Fibroblast of upper back skin (primary cell): ENCODE data around the gene ENDOV.

Source experiments
- DNase-seq: peaks from one replicate; pipeline ENCODE4 v3.0.0-alpha.2; 2013

ENDOV gene

GRCh38 chr17:80414803-80415625 is at the start of gene ENDOV:
TSS of gene ENDOV (plus strand) at chr17:80415167. CDS start at chr17:80415195, 28 bp downstream.
- DNase-seq: peak; percentile 92

DNA sequence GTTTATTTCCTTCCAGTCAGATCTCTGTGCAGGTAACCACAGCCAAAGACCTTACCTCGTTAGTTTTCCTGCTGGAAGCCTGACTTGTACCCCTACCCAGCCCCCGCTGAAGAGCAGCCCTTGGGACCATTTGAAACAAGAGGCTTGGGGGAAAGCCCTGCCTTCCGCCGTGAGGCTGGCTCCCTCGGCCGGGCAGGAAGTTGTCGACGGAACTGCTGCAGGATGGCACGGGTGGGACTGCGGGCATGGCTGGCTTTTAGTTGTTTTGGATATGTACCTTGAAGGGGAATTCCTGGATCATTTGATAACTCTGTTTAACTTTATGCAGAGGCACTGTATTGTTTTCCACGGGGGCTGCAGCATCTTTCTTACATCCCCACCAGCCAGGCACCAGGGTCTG is 49.0 kb upstream of the ENDOV start:
- no peak for DNase-seq

DNA sequence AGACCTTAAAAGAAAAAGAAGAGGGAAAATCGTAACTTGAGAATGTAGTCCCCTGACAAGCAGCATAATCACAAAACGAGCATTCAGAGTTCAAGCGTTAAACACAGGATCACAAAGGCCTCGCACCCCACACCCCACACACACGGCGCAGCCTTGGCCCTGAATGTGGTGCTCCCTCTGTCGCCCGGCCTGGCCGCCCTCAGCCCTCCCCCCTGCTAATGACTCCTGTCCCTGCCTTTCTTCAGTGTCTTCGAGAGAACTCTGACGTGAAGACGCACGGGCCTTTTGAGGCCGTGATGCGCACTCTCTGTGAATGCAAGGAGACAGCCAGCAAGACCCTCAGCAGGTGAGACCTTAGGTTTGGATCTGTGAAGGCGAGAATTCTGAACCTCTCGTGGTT is 47.5 kb upstream of the ENDOV start:
- no peak for DNase-seq

DNA sequence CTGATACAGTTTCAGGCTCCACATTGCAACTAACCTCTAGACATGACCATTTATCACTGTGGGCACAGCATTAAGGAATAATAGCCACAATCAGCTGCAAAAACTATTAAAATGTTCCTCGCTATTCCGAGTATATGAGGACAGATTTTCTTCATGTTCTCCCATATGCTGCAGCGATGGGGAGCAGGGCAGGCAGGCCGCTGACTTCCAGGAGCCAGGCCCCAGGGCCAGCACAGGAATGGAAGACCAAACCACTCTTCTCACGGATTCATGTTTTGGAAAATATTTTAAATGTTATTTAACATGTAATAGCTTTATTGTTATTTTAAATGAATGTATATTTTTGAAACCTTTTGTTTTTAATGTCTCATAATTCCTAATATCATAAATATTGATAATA is 43.8 kb upstream of the ENDOV start:
- DNase-seq: no peak

- DNase-seq: no peak
Observed at GRCh38 chr17:80372456-80372855, 42.5 kb upstream of the ENDOV start.

- DNase-seq: no peak
Observed at GRCh38 chr17:80372922-80373570, 41.9 kb upstream of the ENDOV start.

GRCh38 chr17:80374039-80374731 is 40.8 kb upstream of the ENDOV start:
- no peak for DNase-seq

DNA sequence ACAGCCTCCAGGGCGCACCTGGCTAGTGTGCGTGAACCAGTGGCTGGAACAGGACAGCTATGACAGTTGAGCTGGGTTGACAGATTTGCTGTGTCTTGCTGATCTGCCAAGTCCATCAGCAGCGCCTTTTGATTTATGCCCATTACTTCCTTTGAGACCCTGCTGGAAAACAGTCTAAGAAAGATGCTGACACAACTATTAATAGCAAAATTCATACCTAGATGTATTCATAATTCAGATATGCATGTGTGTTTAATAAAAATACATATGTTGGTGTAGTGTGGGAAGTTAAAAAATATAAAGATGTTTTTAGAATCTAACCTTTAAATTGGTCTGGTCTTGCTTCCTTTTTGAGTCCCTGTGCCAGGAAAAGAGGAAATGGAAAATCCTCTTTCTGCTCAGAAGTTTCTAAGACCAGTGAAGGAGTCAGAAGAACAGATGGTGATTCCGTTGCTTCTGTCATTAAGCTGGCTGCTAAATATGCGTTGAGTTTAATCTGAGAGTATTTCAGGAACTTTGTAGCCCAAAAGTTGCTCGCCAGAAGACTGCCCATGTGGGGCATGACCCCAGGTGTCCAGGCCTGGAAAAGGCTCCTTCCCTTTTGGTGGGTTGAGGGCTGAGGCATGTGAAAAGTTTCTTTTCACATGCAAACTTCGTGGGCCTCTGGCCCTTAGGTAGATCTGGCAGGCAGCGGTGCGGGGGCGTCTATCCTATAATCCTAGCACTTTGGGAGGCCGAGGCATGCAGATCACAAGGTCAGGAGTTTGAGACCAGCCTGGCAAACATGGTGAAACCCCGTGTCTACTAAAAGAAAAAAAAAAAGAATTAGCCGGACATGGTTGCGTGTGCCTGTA is 40.0 kb upstream of the ENDOV start:
- no peak for DNase-seq

DNA sequence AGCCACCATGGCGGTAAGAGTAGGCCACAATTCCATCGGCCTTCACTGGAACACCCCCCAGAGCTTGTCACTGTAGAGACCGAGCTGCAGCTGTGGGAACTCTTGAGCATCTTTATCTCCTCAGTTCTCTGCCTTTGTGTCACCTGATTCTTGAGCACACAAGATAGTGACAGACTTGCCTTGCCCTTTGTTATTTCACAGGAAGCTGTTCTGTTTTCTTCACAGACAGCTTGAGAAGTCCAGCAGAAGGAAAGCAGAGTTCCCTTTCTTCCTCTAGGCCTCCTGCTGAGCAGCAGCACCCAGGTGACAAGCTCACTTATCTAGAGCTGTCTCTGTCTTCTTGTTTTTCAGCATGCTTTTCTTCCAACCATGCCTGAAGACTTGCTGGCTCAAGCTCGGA is 38.4 kb upstream of the ENDOV start:
- no peak for DNase-seq

DNA sequence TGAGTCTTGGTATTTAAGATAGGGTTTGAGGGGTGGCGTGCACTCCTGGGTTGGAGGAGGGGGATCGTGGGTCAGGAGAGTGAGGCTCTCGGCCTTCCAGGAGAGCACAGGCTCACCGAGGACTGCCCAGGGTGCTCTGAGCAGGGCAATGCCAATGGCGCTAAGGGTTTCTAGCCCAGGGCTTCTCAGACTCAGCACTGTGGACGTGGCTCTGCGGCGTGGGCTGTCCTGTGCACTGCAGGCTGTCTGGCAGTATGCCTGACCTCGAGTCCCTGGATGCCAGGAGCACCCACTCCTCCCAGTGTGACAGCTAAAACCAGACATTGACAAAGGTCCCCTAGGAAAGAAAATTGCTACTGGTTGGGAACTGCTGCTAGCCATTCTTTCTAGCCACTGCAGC is 37.2 kb upstream of the ENDOV start:
- no peak for DNase-seq

DNA sequence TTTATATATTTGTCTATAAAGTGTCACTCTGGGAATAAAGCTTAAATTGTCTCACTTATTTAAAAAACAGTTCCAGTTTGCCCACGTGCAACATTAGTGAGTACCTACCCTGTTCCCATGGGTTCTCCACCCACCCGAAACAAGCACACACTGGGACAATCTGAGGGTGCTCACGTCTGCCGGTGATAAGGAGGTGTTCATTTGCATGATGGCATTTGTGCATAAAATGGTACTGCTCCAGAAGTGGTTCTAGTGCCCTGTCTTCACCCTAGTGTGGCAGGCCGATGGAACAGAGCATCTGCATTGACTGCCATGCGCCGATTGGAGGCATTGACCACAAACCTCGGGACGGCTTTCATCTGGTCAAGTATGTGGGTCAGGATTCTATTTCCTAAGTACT is 35.6 kb upstream of the ENDOV start:
- DNase-seq: no peak

DNA sequence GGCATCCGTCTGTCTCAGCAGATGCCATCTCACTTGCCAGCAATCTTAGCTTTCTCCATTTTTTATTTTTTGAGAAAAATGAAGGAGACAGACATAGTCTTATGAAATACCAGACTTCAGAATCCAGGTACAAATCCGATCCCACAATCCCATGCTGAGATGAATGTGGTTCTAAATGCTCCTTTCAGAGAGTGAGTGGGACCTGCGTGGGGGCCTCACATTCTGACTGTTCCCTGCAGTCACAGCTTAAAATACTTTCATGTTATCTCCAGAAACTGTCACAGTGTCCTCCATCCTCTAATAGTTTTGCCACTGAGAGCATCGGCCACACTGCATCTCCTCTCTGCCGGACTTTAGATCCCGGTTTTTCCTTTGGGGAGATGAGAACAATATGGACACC is 34.9 kb upstream of the ENDOV start:
- no peak for DNase-seq

DNA sequence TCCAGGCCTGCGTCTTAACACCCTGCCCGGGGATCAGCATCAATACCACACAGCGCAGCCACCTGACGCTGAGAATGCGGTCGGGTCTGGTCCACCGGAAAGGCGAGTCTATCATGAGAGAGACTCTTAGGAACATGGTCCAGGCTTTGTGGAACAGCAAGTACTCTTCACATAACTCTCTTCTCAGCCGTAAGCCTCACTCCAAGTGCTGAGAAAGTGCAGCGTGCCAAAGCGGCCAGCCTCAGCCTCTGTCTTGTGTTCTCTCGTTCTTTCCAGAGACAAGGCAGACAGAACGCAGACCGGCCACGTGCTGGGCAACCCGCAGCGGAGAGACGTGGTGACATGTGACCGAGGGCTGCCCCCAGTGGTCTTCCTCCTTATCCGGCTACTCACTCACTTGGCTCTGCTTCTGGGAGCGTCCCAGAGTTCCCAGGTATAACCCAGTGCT is 34.4 kb upstream of the ENDOV start:
- DNase-seq: no peak

DNA sequence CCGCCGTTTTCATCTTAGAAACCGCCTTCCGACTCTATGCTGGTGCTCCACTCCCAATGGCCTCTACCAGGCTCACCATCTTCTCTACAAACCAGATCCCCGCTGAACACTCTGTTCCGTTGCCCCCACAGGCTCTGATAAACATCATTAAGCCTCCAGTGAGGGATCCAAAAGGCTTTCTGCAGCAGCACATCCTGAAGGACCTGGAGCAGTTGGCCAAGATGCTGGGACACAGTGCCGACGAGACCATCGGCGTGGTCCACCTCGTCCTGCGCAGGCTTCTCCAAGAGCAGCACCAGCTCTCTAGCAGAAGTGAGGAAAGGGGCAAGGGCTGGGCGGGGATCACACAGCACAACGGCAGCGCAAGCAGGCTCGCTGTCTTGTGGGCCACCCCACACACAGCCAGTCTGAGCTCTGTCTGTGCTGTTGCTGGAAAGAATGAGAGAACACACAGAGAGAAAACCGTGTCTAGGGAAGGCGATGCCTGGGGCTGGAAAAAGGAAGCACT is 33.5 kb upstream of the ENDOV start:
- DNase-seq: no peak

- no peak for DNase-seq
Observed at GRCh38 chr17:80382446-80382845, 32.5 kb upstream of the ENDOV start.

DNA sequence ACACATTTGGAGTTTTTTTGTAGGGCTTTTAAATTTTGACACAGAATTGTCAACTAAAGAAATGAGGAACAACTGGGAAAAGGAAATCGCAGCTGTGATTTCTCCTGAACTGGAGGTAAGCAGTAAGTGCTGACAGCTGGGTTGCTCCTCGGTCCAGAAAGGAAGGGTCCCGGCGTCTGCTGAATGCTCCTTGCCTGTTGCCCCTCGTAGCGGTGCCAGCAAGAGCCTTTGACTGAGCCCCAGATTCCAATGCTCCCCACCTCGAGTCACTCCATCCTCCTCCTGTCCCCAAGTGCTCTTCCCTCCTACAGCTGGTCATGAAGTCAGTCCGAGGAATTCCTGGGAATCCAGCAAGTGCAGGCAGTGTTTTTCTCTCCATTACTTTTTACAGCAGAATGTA is 32.0 kb upstream of the ENDOV start:
- DNase-seq: no peak

- no peak for DNase-seq
Observed at GRCh38 chr17:80384078-80384960, 30.6 kb upstream of the ENDOV start.

GRCh38 chr17:80385046-80385445 is 29.9 kb upstream of the ENDOV start:
- no peak for DNase-seq

DNA sequence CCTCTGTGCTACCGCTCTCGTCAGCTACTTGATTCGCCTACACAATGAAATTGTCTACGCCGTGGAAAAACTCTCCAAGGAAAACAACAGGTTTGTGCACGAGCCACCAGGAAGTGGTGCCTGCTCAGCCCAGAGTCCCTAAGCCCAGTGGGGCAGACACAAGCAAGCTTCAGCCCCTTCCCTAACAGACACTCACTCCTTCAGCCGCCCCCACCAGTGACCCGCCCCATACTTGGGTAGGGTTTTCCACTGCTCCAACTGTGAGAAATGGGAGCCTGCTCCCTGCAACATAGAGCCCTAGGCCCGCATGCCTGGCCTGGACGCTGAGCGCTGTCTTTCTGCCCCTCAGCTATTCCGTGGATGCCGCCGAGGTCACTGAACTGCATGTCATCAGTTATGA is 28.6 kb upstream of the ENDOV start:
- no peak for DNase-seq

DNA sequence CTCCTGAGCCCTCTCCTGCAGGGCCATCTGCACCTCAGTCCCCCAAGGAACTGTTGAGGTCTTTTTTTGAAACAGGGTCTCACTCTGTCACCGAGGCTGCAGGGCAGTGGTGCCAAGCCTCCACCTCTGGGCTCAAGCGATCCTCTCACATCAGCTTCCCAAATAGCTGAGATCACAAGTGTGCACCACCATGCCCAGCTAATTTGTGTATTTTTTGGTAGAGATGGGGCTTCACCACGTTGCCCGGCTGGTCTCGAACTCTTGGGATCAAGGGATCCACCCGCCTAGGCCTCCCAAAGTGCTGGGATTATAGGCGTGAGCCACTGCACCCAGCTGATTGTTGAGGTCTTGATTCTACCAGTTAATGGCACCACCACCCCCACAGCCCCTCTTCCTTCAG is 27.9 kb upstream of the ENDOV start:
- no peak for DNase-seq

DNA sequence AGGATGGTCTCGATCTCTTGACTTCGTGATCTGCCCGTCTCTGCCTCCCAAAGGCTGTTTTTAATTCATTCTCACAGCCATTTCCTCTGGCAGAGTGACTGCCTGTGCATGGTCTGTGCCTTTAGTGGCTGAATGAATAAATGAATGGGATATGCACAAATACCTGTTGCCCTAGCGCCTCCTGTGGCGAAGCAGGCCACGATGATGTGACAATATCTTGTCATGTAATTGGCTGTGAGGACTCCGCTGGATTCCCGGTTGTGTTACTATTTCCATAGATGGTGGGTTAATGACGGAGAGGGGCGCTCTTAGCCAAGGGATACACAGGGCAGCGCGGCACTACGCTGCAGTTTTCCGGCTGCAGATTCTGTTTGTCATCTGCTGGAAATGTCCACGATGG is 26.8 kb upstream of the ENDOV start:
- DNase-seq: no peak

DNA sequence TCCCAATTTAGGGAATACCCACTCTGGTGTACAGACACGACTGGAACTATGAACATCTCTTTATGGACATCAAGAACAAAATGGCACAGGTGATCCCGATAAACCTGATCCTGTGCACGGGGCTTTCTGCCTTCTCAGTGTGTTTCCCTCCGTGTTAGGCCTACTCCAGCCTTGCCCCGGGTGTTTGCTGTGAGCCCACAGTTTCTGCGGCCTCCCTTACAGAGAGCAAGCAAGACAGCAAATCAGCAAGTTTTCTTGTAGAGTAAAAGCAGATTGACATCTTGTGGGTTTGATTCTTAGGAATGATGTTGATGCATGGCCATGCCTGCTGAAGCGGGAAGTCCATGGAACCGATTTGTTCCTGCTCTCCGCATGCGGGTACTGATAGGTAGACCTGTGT is 26.4 kb upstream of the ENDOV start:
- no peak for DNase-seq
